HG03108 (cell line): Measurements from ENCODE around the gene ADAT1.

Source experiments
- ATAC-seq: cut with Tn5 transposase; IDR thresholded peaks from one replicate; pipeline ENCODE4 v1.9.1; 2021; ENCODE audit warnings: moderate library complexity; ENCODE audit not compliant: unreplicated experiment

Gene ADAT1

DNA sequence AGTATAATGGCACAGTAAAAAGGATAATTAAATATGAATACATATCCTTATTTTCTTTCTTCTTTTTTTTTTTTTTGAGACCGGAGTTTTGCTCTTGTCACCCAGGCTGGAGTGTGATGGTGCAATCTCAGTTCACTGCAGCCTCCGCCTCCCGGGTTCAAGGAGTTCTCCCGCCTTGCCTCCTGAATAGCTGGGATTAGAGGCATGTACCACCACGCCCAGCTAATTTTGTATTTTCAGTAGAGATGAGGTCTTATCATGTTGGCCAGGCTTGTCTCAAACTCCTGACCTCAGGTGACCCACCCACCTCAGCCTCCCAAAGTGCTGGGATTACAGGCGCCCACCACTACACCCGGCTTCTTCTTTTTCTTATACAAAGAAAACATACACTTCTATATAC is 44.9 kb downstream of the ADAT1 start:
- ATAC-seq, result no peak

DNA sequence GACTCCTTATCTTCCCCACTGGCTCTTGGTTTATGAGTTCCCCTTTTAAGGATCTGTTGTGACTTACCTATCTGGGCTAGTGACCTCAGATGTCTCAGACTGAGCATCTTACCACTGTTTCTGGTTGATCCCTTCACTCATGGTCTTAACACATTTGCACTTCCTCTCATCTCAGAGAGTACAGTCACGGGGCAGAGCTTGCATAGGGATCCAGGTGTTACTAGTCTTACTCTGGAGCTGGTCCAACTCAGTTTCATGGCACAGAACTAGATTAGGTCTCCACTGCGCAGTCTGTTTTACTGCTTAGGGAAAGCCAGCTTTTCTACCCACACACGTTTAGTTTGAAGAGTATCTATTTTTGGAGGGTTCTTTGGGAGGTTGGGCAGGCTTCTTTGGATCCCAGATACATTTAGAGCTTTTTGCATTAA is 46.7 kb downstream of the ADAT1 start:
- ATAC-seq, result peak; percentile 42

DNA sequence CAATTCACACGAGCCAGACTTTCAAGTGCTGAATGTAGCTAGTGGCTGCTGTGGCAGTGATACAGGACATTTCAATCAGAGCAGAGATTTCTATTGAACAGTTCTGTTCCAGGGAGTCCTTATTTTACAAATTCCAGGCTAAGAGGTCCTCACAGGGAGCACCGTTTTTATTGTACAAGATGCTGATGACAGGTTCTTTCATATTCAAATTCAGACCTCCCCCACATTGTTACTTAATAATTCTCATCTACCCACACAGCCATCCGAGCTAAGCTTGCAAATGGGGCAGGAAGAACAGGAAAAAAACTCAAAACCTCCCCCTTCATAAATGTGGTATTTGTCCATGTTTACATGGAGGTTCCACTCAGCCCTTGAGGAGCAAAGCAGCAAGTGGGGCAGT is 47.1 kb downstream of the ADAT1 start:
- ATAC-seq, result no peak

DNA sequence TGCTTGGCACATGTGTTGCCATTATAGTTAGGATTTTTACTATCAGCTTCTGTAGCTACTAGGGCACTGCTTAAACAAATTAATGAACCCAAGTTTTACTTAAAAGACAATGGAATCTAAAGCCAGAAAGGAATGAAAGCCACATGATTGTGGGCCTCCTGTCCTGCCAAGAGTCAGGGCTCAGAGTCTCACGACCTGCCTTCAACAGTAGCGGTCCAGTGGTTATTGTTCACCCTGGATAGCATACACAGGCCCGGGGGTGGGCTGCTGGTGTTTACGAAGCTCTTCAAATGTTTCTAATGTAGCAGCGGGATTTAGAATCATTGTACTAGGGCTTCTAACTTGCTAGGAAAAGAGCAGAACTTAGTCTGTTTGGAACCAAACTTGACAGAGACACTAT is 49.1 kb downstream of the ADAT1 start:
- ATAC-seq, result no peak

DNA sequence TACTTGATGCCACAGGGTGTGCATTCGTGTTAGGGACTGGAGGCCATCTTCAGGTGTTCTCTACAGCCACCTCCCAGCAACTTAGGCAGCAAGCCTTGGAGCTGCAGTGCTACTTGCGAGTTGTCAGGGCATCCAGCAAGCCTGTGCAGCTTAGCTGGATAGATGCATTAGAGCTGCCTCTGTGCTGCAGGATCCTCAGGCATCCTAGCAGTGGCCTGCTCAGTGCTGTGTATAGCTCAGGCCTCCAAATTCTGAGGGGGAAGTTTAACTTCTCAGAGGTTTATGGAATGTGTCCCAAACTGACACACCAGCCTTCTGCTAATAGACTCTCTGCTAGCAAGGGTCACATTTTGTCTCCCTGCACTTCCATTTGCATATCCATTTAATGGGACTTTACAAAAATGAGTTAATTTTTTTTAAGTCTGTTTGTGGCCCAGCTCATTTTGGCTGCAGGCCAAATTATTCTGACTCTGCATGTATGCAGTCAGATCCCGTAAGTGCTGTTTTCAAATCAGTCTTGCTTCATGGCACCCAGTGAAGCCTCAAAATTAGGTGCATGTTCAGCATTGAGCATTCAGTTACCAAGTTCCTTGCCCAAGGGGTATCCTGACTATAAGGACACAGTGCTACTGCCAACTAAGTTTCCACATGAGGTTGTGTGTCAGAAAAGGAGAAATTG is 50.1 kb downstream of the ADAT1 start:
- no peak for ATAC-seq

DNA sequence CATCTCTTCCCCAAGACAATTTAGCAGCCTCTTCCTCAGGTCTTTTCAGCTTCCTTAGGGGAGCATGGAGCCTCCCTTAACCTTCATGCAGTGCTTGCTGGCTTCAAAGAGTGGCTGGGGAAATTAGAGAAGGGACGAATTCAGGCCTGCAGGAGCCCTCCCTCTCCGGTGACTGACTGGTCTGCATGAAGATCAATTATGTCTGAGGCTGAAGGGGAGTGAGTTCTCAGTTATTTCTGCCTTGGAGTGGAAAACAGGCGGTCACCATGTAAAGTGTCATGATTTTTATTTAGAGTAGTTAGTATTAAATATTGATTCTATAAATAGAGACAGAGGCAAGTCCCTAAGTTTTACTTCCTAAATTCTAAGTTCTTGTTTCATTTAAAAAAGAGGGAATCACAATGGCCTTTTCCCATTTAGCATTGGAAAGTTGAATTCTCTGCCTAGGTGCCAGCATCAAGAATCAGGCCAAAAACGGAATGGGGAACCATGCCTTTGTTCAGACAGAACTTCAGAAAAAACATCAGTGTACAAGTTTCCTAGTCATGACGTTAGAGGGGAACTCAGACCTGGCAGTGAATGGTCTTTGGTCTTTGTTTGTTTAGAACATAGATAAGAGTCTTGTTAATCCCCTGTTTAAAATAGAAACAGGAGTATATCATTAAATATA is 52.5 kb downstream of the ADAT1 start:
- ATAC-seq, result no peak

DNA sequence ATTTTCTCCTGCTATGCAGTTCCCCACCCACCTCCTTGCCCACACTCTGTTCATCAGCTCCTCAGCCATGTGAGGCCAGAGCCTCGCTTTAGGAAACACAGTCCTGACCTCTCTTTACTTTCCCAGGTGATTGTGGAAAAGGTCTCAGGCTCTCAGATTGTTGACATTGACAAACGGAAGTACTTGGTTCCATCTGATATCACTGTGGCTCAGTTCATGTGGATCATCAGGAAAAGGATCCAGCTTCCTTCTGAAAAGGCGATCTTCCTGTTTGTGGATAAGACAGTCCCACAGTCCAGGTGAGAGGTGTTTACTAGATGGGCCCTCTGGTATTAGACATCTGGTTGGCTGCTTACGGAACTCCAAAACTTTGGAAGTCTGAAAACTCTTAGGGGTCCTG is 55.2 kb downstream of the ADAT1 start:
- ATAC-seq, result no peak

DNA sequence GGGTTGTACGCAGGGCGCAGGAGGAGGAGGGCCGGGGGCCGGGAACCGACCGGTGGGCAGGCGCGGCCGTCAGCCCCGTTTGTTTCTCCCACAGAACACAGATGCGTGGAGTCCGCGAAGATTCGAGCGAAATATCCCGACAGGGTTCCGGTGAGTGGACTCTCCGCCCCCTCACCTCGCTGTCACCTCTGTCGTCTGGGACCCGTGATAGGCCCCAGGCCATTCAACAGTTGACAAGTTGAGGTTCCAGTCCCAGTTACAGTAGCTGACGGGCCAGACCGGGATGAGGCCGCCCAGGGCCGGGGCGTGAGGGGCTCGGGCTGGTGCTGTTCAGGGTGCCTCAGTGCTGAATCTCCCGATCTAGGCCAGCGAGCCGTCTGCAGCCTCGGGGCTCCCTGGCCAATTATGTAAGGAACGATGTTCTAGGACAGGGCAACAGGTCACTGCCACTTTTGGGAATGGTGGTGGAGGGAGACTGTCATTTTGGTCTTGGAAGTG is 56.3 kb downstream of the ADAT1 start:
- no peak for ATAC-seq

DNA sequence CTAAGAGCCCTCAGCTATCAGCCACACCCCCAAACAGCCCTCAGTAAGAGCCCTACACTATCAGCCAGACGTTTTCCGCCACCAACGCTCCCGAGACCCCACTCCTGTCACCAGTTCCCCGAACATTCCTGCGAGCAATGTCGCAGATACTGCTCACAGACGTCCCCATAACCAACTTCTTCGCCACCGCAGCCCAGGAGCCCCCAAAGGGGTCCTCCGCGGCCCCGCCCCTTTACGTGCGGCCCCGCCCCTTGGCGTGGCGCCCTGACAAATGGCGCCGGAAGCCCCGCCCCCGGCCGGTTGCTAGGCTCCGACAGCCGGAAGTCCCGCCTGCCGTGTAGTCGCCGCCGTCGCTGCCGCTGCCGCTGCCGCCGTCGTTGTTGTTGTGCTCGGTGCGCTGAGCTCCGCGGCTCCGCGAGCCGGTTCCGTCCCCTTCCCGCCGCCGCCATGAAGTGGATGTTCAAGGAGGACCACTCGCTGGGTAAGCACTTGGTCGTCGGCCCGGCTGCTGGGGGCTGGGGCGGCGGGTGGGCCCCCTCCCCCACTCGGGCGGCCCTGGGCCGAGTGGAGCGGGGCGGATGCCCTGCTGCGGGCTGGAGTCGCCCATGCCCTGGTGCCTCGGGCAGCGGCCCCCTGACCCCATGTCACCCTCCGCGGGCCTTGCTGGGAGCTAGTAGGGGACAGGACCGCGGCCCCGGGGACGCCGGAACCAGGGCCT is 56.9 kb downstream of the ADAT1 start, which contains the start of gene GABARAPL2:
GABARAPL2 (plus strand) TSS at position 340 of the 718 bp plus-strand sequence; CDS start at position 448, 108 bp downstream.
- ATAC-seq, result peak; percentile 65

DNA sequence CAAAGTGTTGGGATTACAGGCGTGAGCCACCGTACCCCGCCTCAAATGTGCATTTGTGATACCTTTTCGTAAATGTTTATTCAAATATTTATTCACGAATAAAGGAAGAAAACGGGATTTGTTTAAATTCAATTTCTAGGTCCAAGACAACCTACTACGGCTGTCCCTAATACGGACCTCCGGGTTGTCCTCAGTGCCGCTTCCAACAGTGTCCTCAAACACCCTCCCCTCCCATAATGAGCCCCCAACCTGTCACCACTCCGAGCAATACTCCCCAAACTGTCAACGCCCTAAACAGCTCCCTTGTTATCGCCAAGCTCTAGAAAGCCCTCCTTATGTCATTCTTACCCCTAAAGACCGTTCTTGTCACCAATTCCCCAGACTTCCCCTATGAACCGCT is 57.4 kb downstream of the ADAT1 start:
- no peak for ATAC-seq

DNA sequence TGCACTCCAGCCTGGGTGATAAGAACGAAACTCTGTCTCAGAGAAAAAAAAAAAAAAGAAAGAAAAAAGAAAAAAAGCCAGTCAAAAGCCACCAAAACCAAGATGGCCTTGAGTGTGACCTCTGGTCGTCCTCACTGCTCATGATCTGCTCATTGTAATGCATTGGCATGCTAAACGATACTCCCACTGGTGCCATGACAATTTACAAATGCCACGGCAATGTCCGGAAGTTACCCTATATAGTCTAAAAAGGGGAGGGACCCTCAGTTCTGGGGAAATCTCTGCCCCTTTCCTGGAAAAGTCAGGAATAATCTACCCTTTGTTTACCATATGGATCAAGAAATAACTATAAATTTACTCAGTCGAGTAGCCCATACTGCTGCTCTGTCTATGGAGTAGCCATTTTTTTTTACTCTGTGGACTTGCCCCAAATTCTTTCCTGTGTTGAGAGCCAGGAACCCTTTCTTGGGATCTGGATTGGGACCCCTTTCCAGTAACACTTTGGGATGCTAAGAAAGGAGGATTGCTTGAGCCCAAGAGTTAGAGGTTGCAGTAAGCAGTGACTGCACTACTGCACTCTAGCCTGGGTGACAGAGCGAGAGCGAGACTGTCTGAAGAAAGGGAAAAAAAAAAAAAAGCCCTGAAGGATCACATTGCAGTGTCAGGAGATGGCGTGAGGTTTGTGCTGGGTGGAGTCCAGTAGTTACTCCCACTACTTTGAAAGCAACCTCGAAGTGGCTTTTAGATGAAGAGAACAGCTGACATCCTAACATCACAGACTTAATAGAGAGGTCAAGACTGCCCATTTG is 63.3 kb downstream of the ADAT1 start:
- no peak for ATAC-seq

DNA sequence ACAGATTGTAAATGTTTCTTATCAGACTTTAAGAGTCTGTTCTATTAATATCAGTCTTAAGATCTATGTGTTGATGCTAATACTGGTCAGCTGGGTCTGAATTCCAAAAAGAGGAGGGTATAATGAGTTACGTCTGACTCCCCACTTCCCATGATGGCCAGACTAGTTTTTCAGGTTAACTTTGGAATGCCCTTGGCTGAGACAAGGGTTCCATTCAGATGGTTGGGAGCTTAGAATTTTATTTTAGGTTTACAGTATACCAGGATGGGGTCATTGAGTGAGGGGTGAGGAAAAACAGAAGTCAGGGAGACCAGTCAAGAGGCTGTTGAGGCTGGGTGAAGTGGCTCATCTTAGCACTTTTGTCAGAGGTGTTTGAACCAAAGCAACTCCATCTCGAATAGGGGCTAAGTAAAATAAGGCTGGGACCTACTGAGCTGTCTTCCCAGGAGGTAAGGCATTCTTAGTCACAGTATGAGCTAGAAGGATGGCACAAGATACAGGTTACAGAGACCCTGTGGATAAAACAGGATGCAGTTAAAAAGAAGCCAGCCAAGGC is 64.2 kb downstream of the ADAT1 start:
- ATAC-seq, result no peak

DNA sequence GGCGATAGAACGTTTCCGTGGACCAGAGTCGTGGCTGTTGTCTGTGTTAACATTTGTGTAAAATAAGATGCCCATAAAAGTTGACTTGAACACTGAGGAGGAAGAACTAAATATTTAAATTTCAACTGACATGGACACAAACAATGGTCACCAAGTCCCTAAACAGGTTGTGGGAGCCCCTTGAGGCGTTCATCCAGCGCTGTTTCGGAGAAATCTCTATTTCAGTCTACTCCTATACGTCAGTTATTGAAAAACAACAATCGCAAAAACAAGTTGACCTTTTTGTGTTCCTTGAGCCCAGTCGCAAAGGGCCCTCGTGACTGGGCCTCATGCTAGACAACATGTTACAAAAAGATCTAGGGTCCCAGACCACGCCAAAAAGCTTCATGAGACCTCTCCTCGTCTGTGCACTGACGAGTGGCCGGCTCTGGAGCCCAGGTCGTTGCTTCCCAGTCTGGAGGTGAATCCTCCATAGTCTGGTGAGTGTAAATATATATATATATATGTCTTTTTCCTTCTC is 66.6 kb downstream of the ADAT1 start:
- no peak for ATAC-seq

DNA sequence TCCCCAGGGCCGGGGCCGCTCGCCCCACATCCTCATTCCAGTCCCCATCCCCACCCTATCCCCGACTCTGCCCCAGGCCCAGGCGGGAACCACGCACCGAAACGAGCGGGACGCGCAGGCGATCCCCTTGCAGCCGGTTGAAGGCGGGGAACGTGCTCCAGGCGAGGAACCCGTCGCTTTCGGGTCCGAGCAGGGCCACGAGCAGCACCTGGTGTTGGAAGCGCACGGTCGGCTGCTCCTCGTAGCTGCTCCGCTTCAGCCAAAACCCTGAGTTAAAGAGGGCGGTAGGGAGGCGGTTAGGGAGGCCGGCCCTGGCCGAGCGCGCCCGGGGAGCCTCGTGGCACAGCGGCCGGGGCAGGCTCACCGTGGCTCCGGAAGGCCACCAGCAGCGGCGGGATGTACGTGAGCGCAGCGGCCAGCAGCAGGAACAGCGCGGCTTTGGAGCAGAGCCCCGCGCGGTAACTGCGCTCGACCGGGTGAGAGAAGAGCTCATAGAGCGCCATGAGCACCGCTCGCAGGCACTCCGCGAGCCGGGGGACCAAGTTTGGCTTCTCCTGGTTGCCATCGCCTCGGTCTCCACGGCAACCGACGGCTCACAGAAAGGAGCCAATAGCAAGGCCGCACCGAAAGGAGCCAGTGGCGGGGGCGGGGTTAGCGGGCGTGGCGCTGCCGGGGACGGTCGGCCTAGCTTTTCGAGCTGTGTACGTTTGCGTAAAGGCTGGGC is 67.2 kb downstream of the ADAT1 start, which contains the start of gene TMEM231:
TMEM231 (minus strand) TSS at position 546 of the 724 bp plus-strand sequence; CDS start at position 503, 43 bp downstream.
- peak; percentile 98 for ATAC-seq

DNA sequence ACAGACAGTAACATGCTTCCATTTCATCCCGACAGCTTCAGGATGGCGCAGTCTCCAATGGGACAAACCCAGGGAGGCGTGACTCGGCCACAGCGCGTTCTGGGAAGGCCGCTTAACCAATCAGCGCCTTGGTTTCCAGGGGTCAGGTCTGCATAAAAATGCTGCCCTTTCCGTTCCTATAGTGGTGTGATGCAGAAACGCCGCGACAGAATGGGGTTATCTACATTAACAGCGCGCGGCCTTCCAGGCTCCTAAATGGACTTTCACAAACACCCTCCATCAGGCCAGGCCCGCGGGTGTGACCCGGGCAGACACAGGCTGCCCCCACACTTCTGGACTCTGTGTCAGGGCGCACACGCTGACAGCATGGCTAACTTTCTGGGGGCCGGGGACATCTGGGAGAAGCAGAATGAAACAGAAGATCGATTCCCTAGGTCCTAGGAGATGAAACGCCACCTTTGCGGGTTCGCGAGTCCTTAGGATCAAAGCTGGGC is 67.8 kb downstream of the ADAT1 start:
- ATAC-seq, result peak; percentile 31

DNA sequence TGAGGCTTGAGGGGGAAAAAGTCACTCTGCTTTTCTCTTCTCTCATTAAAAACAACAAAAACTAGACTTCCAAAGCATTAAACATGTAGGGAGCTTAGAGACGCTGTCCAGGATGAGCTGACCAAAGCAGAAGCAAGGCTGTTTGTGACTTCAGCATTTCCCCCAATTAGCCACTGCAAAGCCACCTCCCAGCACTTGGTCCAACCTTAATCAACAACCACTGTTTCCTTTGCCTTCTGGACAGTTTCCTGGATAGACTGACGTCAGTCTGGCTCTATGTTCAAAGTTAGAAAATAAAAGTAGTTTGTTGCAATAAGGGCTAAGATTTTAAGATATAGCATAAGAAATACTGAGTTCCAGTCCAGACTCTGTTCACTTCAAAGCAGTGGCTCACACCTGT is 70.1 kb downstream of the ADAT1 start:
- ATAC-seq, result no peak

DNA sequence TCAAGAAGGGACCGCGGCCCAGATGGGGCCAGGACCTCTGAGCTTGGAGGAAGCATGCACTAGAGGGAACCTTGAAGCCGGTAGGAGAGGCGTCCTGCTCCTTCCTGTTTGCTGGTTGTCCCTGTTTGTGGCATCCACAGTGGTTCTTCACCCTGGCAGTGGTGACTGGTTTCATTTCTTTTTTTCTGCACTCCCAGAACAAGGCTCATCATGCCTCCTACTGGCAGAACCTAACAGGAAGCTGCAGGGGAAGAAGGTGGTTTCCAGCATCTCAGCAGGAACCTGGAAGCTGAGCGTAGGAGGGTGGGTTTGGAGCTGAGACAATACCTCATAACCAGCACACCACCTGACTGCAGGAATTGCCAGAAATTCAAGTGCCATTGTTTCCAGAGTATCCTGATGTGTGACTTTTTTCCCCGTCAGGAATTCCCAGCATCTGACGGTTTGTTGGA is 72.8 kb downstream of the ADAT1 start:
- ATAC-seq, result peak; percentile 83
